Natural killer cell (primary cell): ENCODE measurements around the gene PRKN. TPM values are rescaled to one million over a fixed set of nuclear protein-coding genes. Genes with fewer than 3 reads are reported as not detected.

ENCODE experiments used
- ATAC-seq, 3 donors: fragments of 150-1000 bp in 2 of 3; fragments of 200-7000 bp in 1 of 3; cut with Tn5 transposase; 1 replicate in 1 of 3; 2 replicates in 2 of 3; pipeline ENCODE4 v1.10.0; 2021; ENCODE audit warnings: mild to moderate bottlenecking in 2 of 3, moderate library complexity in 2 of 3
- DNase-seq, 2 donors: peaks; one replicate each; pipeline versions ENCODE4 v3.0.0 to v3.0.0-alpha.2; 2013 to 2021; ENCODE audit warnings: mixed read lengths in 1 of 2
- H3K27ac ChIP-seq: one replicate; pipeline ENCODE4 v1.5.1; 2013; ENCODE audit warnings: mild to moderate bottlenecking, low read length
- H3K27me3 ChIP-seq: one replicate; pipeline ENCODE4 v1.6.1; 2013; ENCODE audit warnings: low read length; ENCODE audit not compliant: control insufficient read depth, insufficient read depth
- H3K36me3 ChIP-seq: one replicate; pipeline ENCODE4 v1.6.1; 2013; ENCODE audit warnings: low read length; ENCODE audit not compliant: control insufficient read depth, insufficient read depth
- H3K4me1 ChIP-seq: one replicate; pipeline ENCODE4 v1.6.1; 2013; ENCODE audit warnings: low read length; ENCODE audit not compliant: control insufficient read depth, insufficient read depth
- H3K4me3 ChIP-seq: one replicate; pipeline ENCODE4 v1.5.1; 2013; ENCODE audit warnings: low read length
- H3K9me3 ChIP-seq: one replicate; pipeline ENCODE4 v1.6.1; 2013; ENCODE audit warnings: low read length; ENCODE audit not compliant: control insufficient read depth, insufficient read depth
- H3K27ac Mint-ChIP-seq, 2 donors: one replicate each; pipeline ENCODE4 v1.8.0; 2022; ENCODE audit warnings: mild to moderate bottlenecking in 2 of 2, mixed read lengths in 2 of 2, moderate library complexity in 1 of 2
- H3K27me3 Mint-ChIP-seq, 2 donors: one replicate each; pipeline ENCODE4 v1.8.0; 2022; ENCODE audit warnings: low read depth in 2 of 2, mixed read lengths in 2 of 2
- H3K36me3 Mint-ChIP-seq: one replicate; pipeline ENCODE4 v1.8.0; 2022; ENCODE audit warnings: mixed read lengths
- H3K4me1 Mint-ChIP-seq, 2 donors: one replicate each; pipeline ENCODE4 v1.8.0; 2022; ENCODE audit warnings: mixed read lengths in 2 of 2
- H3K4me3 Mint-ChIP-seq: one replicate; pipeline ENCODE4 v1.8.0; 2022; ENCODE audit warnings: mild to moderate bottlenecking, moderate library complexity, mixed read lengths
- H3K9me3 Mint-ChIP-seq, 2 donors: one replicate each; pipeline ENCODE4 v1.8.0; 2022; ENCODE audit warnings: mixed read lengths in 2 of 2
- WGBS: methylation state at CpG from one replicate; pipeline ENCODE4 v1.1.7; 2013; ENCODE audit warnings: missing lambda C conversion rate; ENCODE audit not compliant: insufficient coverage; 5-methylcytosine and 5-hydroxymethylcytosine counted together
- intact Hi-C: fragments of 100-400 bp; cut with micrococcal nuclease; formaldehyde crosslinking; loops from one replicate; pipeline ENCODE4 v1.14.2; 2022
- total RNA-seq, 4 donors: library from RNA; stranded (reverse); fragments of 120-200 nt in 1 of 4; gene quantifications; one replicate each; pipeline versions ENCODE4 v1.2.3 to v1.2.4, GENCODE V29; 2013 to 2022
- TF ChIP-seq, protein P1 (sequence below): fragments of 200-600 bp; IDR thresholded peaks from one replicate; pipeline ENCODE4 v1.8.0; 2022; ENCODE audit warnings: antibody characterized with exemption

PRKN gene
- total RNA-seq, 3 donors from 2014 or later (not counting 1 experiment from before 2014, with no cell fraction given): 1.4 to 1.9 (median 1.9) TPM

DNA sequence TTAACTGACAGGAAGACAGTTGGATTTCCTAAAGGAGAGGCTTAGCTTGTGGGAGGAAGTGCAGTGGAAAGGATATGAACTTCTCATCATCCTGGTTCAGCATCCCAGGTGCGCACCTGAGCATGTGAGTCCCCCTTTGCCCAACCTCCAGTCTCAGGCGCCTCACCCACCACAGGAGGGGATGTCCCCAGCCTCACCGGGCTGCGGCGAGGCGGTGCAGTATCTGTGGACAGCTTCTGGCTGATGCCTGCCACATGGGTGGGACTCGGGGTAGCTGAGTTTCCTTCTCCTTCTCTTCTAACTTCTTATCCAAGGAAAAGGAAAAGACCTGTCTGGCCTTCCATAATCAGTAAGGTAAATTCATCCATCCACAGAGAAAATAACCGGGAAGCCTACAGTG is 914.4 kb downstream of the PRKN start:
- no peak for DNase-seq
- peaks cover 2 to 3% of the 10 kb centered on the region in 2 donors for H3K9me3 Mint-ChIP-seq
- no peaks in the 10 kb centered on the region for H3K9me3 ChIP-seq
- H3K4me1 Mint-ChIP-seq: no peaks in the 10 kb centered on the region
- WGBS: 94% methylated on average over 8 of the region's 8 CpGs
- no peaks in the 10 kb centered on the region for H3K27me3 ChIP-seq
- H3K4me1 ChIP-seq: no peaks in the 10 kb centered on the region
- no peak overlapping the region for H3K27ac Mint-ChIP-seq
- no peak for ATAC-seq
- H3K36me3 Mint-ChIP-seq: no peaks in the 10 kb centered on the region
- TF ChIP-seq, protein P1, sequence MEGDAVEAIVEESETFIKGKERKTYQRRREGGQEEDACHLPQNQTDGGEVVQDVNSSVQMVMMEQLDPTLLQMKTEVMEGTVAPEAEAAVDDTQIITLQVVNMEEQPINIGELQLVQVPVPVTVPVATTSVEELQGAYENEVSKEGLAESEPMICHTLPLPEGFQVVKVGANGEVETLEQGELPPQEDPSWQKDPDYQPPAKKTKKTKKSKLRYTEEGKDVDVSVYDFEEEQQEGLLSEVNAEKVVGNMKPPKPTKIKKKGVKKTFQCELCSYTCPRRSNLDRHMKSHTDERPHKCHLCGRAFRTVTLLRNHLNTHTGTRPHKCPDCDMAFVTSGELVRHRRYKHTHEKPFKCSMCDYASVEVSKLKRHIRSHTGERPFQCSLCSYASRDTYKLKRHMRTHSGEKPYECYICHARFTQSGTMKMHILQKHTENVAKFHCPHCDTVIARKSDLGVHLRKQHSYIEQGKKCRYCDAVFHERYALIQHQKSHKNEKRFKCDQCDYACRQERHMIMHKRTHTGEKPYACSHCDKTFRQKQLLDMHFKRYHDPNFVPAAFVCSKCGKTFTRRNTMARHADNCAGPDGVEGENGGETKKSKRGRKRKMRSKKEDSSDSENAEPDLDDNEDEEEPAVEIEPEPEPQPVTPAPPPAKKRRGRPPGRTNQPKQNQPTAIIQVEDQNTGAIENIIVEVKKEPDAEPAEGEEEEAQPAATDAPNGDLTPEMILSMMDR: no peak
- H3K27me3 Mint-ChIP-seq: peaks cover 0 to 2% of the 10 kb centered on the region in 2 donors
- H3K4me3 ChIP-seq: no peak overlapping the region
- no peak overlapping the region for H3K4me3 Mint-ChIP-seq
- no peak overlapping the region for H3K27ac ChIP-seq
- no peaks in the 10 kb centered on the region for H3K36me3 ChIP-seq
- intact Hi-C loops: no loop called here

DNA sequence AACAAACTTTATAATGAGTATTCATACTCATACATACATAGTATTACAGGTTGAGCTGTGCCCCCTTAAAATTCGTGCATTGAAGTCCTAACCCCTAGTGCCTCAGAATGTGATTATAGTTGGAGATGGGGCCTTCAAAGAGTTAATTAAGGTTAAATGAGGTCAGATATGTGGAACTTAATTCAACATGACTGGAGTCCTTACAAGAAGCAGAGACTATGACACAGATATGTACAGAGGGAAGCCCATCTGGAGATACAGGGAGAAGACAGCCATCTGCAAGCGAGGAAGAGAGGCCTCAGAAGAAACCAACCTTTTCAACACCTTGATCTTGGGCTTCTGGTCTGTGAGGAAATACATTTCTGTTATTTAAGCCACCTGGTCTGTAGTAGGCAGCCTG is 917.6 kb downstream of the PRKN start:
- H3K9me3 Mint-ChIP-seq: peaks cover 2 to 3% of the 10 kb centered on the region in 2 donors
- TF ChIP-seq, protein P1: no peak
- H3K4me3 ChIP-seq: no peak overlapping the region
- no peaks in the 10 kb centered on the region for H3K4me1 Mint-ChIP-seq
- H3K27me3 Mint-ChIP-seq: no peaks in the 10 kb centered on the region
- no peaks in the 10 kb centered on the region for H3K36me3 ChIP-seq
- H3K27ac Mint-ChIP-seq: no peak overlapping the region
- DNase-seq: no peak
- intact Hi-C loops: no loop called here
- H3K9me3 ChIP-seq: no peaks in the 10 kb centered on the region
- H3K4me1 ChIP-seq: no peaks in the 10 kb centered on the region
- 61% methylated on average over 2 of the region's 2 CpGs for WGBS
- no peak overlapping the region for H3K4me3 Mint-ChIP-seq
- no peaks in the 10 kb centered on the region for H3K36me3 Mint-ChIP-seq
- no peak for ATAC-seq
- H3K27me3 ChIP-seq: no peaks in the 10 kb centered on the region
- H3K27ac ChIP-seq: no peak overlapping the region

DNA sequence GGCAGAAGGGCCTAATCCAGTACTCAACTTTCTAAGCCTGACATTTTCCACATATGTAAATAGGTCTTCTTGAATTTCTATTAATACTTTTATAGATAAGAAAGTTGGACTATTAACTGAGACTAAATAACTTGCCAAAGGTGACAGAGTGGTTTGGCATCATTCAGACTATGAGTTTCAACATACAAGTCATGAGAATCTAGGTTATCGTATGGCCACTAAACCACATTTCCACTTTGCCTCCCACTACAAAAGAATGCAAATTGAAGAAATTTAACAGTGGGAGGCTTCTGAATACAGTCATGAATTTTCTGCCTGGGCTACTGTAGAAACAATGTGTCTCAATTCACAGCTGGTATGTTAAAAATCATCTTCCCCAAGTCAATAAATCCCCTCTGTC is 922.7 kb downstream of the PRKN start:
- Mint-ChIP-seq H3K36me3 (no peaks in the 10 kb centered on the region), H3K9me3 (no peaks in the 10 kb centered on the region), H3K27ac (no peak overlapping the region), H3K4me3 (no peak overlapping the region), H3K4me1 (no peaks in the 10 kb centered on the region), H3K27me3 (peaks cover 0 to 3% of the 10 kb centered on the region in 2 donors)
- Histone ChIP-seq H3K4me3 (no peak overlapping the region), H3K27me3 (no peaks in the 10 kb centered on the region), H3K36me3 (no peaks in the 10 kb centered on the region), H3K27ac (no peak overlapping the region), H3K9me3 (no peaks in the 10 kb centered on the region), H3K4me1 (no peaks in the 10 kb centered on the region)
- DNase-seq (no peak), ATAC-seq (no peak)
- intact Hi-C loops: no loop called here
- TF ChIP-seq, protein P1: no peak
- WGBS: 17% methylated on average over 1 of the region's 1 CpG

DNA sequence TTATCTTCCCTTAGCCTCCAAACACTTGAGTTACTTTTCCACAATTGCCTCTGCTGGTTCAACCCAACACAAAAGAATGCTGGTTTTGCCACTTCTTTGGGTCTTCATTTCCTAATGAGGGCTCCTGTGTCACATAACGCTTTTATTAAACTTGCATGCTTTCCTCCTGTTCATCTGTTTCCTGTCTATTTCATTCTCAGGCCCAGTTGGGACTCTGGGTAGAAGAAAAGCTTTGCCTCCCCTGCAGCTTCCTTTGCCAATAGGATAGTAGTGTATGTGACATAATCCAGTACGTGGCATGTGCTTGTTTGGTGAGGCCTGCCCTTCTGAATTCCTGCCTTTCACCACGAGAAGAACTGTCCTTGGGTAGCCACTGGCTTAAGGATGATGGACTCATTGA is 924.4 kb downstream of the PRKN start:
- H3K27me3 Mint-ChIP-seq: peaks cover 0 to 3% of the 10 kb centered on the region in 2 donors
- ATAC-seq: no peak
- H3K9me3 ChIP-seq: no peaks in the 10 kb centered on the region
- no peak overlapping the region for H3K27ac ChIP-seq
- H3K27ac Mint-ChIP-seq: no peak overlapping the region
- no peaks in the 10 kb centered on the region for H3K27me3 ChIP-seq
- H3K4me1 ChIP-seq: no peaks in the 10 kb centered on the region
- no peaks in the 10 kb centered on the region for H3K9me3 Mint-ChIP-seq
- WGBS: 46% methylated on average over 3 of the region's 3 CpGs
- H3K36me3 ChIP-seq: no peaks in the 10 kb centered on the region
- no peak for DNase-seq
- intact Hi-C loops: no loop called here
- H3K4me3 ChIP-seq: no peak overlapping the region
- TF ChIP-seq, protein P1: no peak
- H3K36me3 Mint-ChIP-seq: no peaks in the 10 kb centered on the region
- no peak overlapping the region for H3K4me3 Mint-ChIP-seq
- H3K4me1 Mint-ChIP-seq: no peaks in the 10 kb centered on the region
